IPS DF 19.7 (cell line): ENCODE results near the gene CENPF.

Source experiments
- DNase-seq: peaks from one replicate; pipeline ENCODE4 v3.0.0-alpha.2; 2013; ENCODE audit warnings: low read depth, low spot score

Gene CENPF

DNA sequence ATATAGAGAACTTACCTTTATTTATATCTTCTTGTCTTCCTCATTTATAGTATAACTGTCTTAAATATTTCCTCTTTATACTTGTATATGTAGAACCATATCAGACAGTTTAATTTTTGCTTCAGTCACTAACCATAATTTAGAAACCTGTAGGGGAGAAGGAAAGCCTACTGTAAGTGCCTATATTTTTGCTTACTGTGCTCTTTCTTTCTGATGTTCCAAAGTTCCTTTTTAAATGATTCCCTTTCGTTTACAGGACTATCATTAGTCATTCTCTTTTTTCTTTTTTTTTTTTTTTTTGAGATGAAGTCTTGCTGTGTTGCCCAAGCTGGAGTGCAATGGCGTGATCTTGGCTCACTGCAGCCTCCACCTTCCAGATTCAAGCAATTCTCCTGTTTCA is 109.7 kb downstream of the CENPF start:
- DNase-seq: no peak
